Stimulated activated CD4-positive, alpha-beta T cell treated with anti-CD3 and anti-CD28 coated beads, Interleukin-1b, Interleukin-23, amount 100 ng/mL, for 4 hours (primary cell): ENCODE results near the gene KLHL30.

Source experiments
- DNase-seq, 2 donors: peaks; one replicate each; pipeline ENCODE4 v3.0.0-alpha.2; 2020; ENCODE audit warnings: low read depth in 2 of 2

KLHL30 gene

GRCh38 chr2:238145851-238146250 lies 7.4 kb downstream of the KLHL30 start:
- no peak for DNase-seq

GRCh38 chr2:238146884-238147544 lies 8.5 kb downstream of the KLHL30 start:
- DNase-seq: no peak

- no peak for DNase-seq
Observed at GRCh38 chr2:238148981-238149380, 10.5 kb downstream of the KLHL30 start.

GRCh38 chr2:238149841-238150572 lies 11.5 kb downstream of the KLHL30 start:
- DNase-seq: no peak

- DNase-seq: no peak
Observed at GRCh38 chr2:238150686-238151085, 12.2 kb downstream of the KLHL30 start.

GRCh38 chr2:238151205-238151604 lies 12.7 kb downstream of the KLHL30 start:
- no peak for DNase-seq

- no peak for DNase-seq
Observed at GRCh38 chr2:238151628-238152235, 13.3 kb downstream of the KLHL30 start.

- no peak for DNase-seq
Observed at GRCh38 chr2:238152771-238153688, 14.6 kb downstream of the KLHL30 start.

GRCh38 chr2:238154570-238154969 lies 16.1 kb downstream of the KLHL30 start:
- no peak for DNase-seq

GRCh38 chr2:238155051-238155760 lies 16.7 kb downstream of the KLHL30 start:
- DNase-seq: no peak

GRCh38 chr2:238155761-238156694 lies 17.6 kb downstream of the KLHL30 start:
- DNase-seq: no peak

- DNase-seq: no peak
Observed at GRCh38 chr2:238157506-238158017, 19.1 kb downstream of the KLHL30 start.

- DNase-seq: no peak
Observed at GRCh38 chr2:238158018-238158508, 19.6 kb downstream of the KLHL30 start.

GRCh38 chr2:238158509-238159070 lies 20.1 kb downstream of the KLHL30 start, which contains the start of gene ERFE:
Gene ERFE, plus strand, starts transcription at chr2:238158970. Its CDS starts 38 bp downstream, at chr2:238159008.
- DNase-seq: peak; percentile 27 to 53

GRCh38 chr2:238159071-238159539 lies 20.6 kb downstream of the KLHL30 start:
- peak; percentile 7 to 18 for DNase-seq

- no peak for DNase-seq
Observed at GRCh38 chr2:238159661-238160205, 21.3 kb downstream of the KLHL30 start.

- DNase-seq: no peak
Observed at GRCh38 chr2:238160206-238161129, 22.0 kb downstream of the KLHL30 start.
